SH-SY5Y (cell line): ENCODE data around the gene WDR49.

Experiments used
- GATA2 ChIP-seq: IDR thresholded peaks from 2 replicates; pipeline ENCODE4 v1.6.1; 2011; ENCODE audit warnings: mild to moderate bottlenecking, low read depth, low read length
- GATA3 ChIP-seq: IDR thresholded peaks from 2 replicates; pipeline ENCODE4 v1.6.1; 2011; ENCODE audit warnings: low read depth, mild to moderate bottlenecking, low read length, moderate library complexity

DNA sequence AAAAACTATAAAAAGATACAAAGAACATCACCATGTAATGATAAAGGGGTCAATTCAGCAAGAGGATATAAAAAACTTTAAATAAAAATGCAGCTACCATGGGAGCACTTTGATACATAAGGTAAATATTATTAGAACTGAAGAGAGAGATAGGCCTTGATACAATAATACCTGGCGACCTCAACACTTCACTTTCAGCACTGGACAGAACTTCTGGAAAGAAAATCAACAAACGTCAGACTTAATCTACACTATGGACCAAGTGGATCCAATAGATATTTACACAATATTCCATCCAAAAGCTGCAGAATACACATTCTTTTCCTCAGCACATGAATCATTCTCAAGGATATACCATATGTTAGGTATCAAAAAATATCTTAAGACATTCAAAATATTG, 42.0 kb downstream of the WDR49 start:
- no peak for TF ChIP-seq GATA2
- TF ChIP-seq GATA3: no peak
